ENCODE results near the gene DLL1.

DNA sequence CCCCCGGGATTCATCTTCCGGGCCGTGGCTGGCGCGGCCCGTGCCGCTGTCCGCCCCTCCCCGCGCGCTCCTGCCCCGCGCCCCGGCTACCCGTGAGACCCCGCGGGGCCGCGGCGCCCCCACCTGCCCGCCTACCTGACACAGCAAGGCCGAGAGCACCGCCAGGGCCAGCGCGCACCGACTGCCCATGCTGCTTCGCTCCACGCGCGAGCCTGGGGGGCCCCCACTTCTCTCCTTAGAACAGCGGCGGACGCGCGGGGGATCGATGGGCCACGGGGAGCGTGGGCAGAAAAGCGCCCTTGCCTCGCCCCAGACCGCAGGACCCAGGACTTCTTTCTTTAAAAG is 955 bp downstream of the DLL1 start:
- TF ChIP-seq, protein P1, sequence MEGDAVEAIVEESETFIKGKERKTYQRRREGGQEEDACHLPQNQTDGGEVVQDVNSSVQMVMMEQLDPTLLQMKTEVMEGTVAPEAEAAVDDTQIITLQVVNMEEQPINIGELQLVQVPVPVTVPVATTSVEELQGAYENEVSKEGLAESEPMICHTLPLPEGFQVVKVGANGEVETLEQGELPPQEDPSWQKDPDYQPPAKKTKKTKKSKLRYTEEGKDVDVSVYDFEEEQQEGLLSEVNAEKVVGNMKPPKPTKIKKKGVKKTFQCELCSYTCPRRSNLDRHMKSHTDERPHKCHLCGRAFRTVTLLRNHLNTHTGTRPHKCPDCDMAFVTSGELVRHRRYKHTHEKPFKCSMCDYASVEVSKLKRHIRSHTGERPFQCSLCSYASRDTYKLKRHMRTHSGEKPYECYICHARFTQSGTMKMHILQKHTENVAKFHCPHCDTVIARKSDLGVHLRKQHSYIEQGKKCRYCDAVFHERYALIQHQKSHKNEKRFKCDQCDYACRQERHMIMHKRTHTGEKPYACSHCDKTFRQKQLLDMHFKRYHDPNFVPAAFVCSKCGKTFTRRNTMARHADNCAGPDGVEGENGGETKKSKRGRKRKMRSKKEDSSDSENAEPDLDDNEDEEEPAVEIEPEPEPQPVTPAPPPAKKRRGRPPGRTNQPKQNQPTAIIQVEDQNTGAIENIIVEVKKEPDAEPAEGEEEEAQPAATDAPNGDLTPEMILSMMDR (IDR thresholded peaks at IDR 0.05): no peak
- TF ChIP-seq POLR2A (IDR thresholded peaks at IDR 0.05): no peak

Measured in uterus (tissue), 2 donors.